Measurements from ENCODE around the gene CCDC198. TPM values are rescaled to one million over a fixed set of nuclear protein-coding genes. Genes with fewer than 3 reads are reported as not detected.

Gene CCDC198
- total and polyA plus RNA-seq, 2 donors (not counting 3 experiments of a cell fraction or from before 2014, with no cell fraction given): not detected

- dilution Hi-C loops (cut with MboI; ENCODE audit: extremely low pct_ligation_motif_present, low sequenced_read_pairs) (no loop called here), intact Hi-C loops (cut with micrococcal nuclease) (no loop called here)
- no peak for FAIRE-seq
- TF ChIP-seq POLR2A (IDR thresholded peaks at IDR 0.05; ENCODE audit: low read depth, low read length) (no peak), FOS (IDR thresholded peaks at IDR 0.05; ENCODE audit: borderline replicate concordance, insufficient read depth, low read length) (no peak), EZH2 (IDR thresholded peaks at IDR 0.05; ENCODE audit: borderline replicate concordance, low read depth, low read length, severe bottlenecking) (no peak), CTCF (IDR thresholded peaks at IDR 0.05; ENCODE audit: extremely low read depth in 1 of 2, insufficient read depth in 1 of 2, low read depth in 1 of 2, low read length in 2 of 2) (no peak), JUN (IDR thresholded peaks at IDR 0.05; ENCODE audit: borderline replicate concordance, insufficient read depth, insufficient read length, low read depth) (no peak), MYC (IDR thresholded peaks at IDR 0.05; ENCODE audit: low read depth, low read length) (no peak), POLR2AphosphoS5 (IDR thresholded peaks at IDR 0.05; ENCODE audit: insufficient read depth, low read depth, low read length) (no peak), MAX (IDR thresholded peaks at IDR 0.05; ENCODE audit: insufficient read depth, insufficient read length) (no peak), GATA2 (IDR thresholded peaks at IDR 0.05; ENCODE audit: insufficient read depth, insufficient read length, low read depth, low read length) (no peak)
- Histone ChIP-seq H3K9me3 (replicated peaks; ENCODE audit: control insufficient read depth, insufficient read depth, low read length) (no peaks in the 10 kb centered on the region), H3K79me2 (ENCODE audit: control insufficient read depth, insufficient read depth, low read length) (no peaks in the 10 kb centered on the region), H3K27ac (ENCODE audit: insufficient read depth, low read depth, low read length) (no peak overlapping the region), H4K20me1 (replicated peaks; ENCODE audit: control insufficient read depth, extremely low read depth, insufficient read depth, low read length) (no peaks in the 10 kb centered on the region), H3K27me3 (ENCODE audit: control insufficient read depth in 2 of 2, insufficient read depth in 2 of 2, low read length in 2 of 2) (no peaks in the 10 kb centered on the region), H2AFZ (ENCODE audit: low read depth, low read length) (no peak overlapping the region), H3K4me1 (ENCODE audit: control insufficient read depth, extremely low read depth, insufficient read depth, low read length) (no peaks in the 10 kb centered on the region), H3K4me2 (ENCODE audit: insufficient read depth, low read length) (no peak overlapping the region), H3K9ac (replicated peaks; ENCODE audit: extremely low read depth, insufficient read depth, low read length) (no peak overlapping the region), H3K4me3 (replicated peaks in 1 of 3; ENCODE audit: insufficient read depth in 1 of 3, low read depth in 1 of 3, low read length in 3 of 3) (no peak overlapping the region), H3K36me3 (ENCODE audit: control insufficient read depth in 2 of 2, extremely low read depth in 1 of 2, insufficient read depth in 2 of 2, low read length in 2 of 2) (no peaks in the 10 kb centered on the region), H3K9me1 (replicated peaks; ENCODE audit: control insufficient read depth, extremely low read depth, insufficient read depth, low read length) (no peaks in the 10 kb centered on the region)
- no TSS peak for BruUV-seq (replicated peaks)
- CTCF ChIA-PET: no interaction called here
- DNase-seq (ENCODE audit: low read depth, low spot score): no peak
- POLR2A ChIA-PET: no interaction called here
Measured at GRCh38 chr14:57464008-57464730, 29.5 kb downstream of the CCDC198 start.
